Liver (tissue), 9 donors: ENCODE results near the gene CHCHD4. TPM values are rescaled to one million over a fixed set of nuclear protein-coding genes. Genes with fewer than 3 reads are reported as not detected.

ENCODE experiments used
- DNase-seq: peaks from one replicate; pipeline ENCODE4 v3.0.0-alpha.2; 2017; ENCODE audit warnings: low spot score
- H3K27ac ChIP-seq, 2 donors: one replicate each; pipeline ENCODE4 v1.7.0; 2013; ENCODE audit warnings: inconsistent platforms in 2 of 2, low read length in 2 of 2, control low read depth in 1 of 2, low read depth in 1 of 2, mild to moderate bottlenecking in 1 of 2
- H3K27me3 ChIP-seq, 4 donors: one replicate each; pipeline versions ENCODE4 v1.6.1 to v1.7.0; 2013; ENCODE audit warnings: low read length in 3 of 4, inconsistent platforms in 1 of 4, mild to moderate bottlenecking in 1 of 4, moderate library complexity in 1 of 4; ENCODE audit not compliant: control insufficient read depth in 4 of 4, insufficient read depth in 4 of 4
- H3K36me3 ChIP-seq, 4 donors: one replicate each; pipeline versions ENCODE4 v1.6.1 to v1.7.0; 2013; ENCODE audit warnings: low read length in 3 of 4, mild to moderate bottlenecking in 3 of 4, low read depth in 1 of 4, moderate library complexity in 1 of 4; ENCODE audit not compliant: control insufficient read depth in 4 of 4, insufficient read depth in 3 of 4
- H3K4me1 ChIP-seq, 4 donors: one replicate each; pipeline versions ENCODE4 v1.6.1 to v1.7.0; 2013; ENCODE audit warnings: low read length in 3 of 4, mild to moderate bottlenecking in 3 of 4, moderate library complexity in 1 of 4; ENCODE audit not compliant: control insufficient read depth in 4 of 4, insufficient read depth in 4 of 4
- H3K4me3 ChIP-seq, 3 donors: one replicate each; pipeline versions ENCODE4 v1.6.1 to v1.7.0; 2013; ENCODE audit warnings: low read length in 3 of 3, control low read depth in 1 of 3, low read depth in 1 of 3, mild to moderate bottlenecking in 1 of 3
- H3K9ac ChIP-seq, 2 donors: one replicate each; pipeline ENCODE4 v1.7.0; 2013; ENCODE audit warnings: low read length in 2 of 2, mild to moderate bottlenecking in 2 of 2, moderate library complexity in 2 of 2, control low read depth in 1 of 2, low read depth in 1 of 2
- H3K9me3 ChIP-seq, 4 donors: one replicate each; pipeline versions ENCODE4 v1.6.1 to v1.7.0; 2013; ENCODE audit warnings: low read length in 3 of 4; ENCODE audit not compliant: control insufficient read depth in 4 of 4
- ATF3 ChIP-seq: IDR thresholded peaks from 2 replicates; pipeline ENCODE4 v1.6.1; 2016; ENCODE audit warnings: antibody characterized with exemption
- CTCF ChIP-seq: fragments of 150-350 bp; IDR thresholded peaks from 2 replicates; pipeline ENCODE4 v1.5.1; 2017; ENCODE audit warnings: improper control_type of control experiment, low read depth, low read length; ENCODE audit not compliant: missing input control
- EGR1 ChIP-seq, 2 donors: IDR thresholded peaks; 2 replicates each; pipeline ENCODE4 v1.6.1; 2016 to 2018; ENCODE audit warnings: antibody characterized with exemption in 2 of 2, low read depth in 2 of 2
- FOXA1 ChIP-seq: IDR thresholded peaks from 2 replicates; pipeline ENCODE4 v1.6.1; 2016; ENCODE audit warnings: antibody characterized with exemption
- GABPA ChIP-seq, 2 donors: IDR thresholded peaks in 1 of 2; conservative IDR thresholded peaks in 1 of 2; 2 replicates each; pipeline ENCODE4 v1.6.1; 2016; ENCODE audit warnings: antibody characterized with exemption in 2 of 2, mild to moderate bottlenecking in 1 of 2, moderate library complexity in 1 of 2
- HNF4G ChIP-seq: IDR thresholded peaks from 2 replicates; pipeline ENCODE4 v1.6.1; 2016; ENCODE audit warnings: antibody characterized with exemption
- JUND ChIP-seq, 2 donors: IDR thresholded peaks; 2 replicates each; pipeline ENCODE4 v1.6.1; 2016; ENCODE audit warnings: antibody characterized with exemption in 2 of 2
- MAX ChIP-seq: IDR thresholded peaks from 2 replicates; pipeline ENCODE4 v1.6.1; 2016; ENCODE audit warnings: antibody characterized with exemption
- NR2F2 ChIP-seq: IDR thresholded peaks from 2 replicates; pipeline ENCODE4 v1.6.1; 2016; ENCODE audit warnings: antibody characterized with exemption
- RAD21 ChIP-seq, 2 donors: IDR thresholded peaks; 2 replicates each; pipeline ENCODE4 v1.6.1; 2016; ENCODE audit warnings: antibody characterized with exemption in 2 of 2, mild to moderate bottlenecking in 2 of 2
- REST ChIP-seq: IDR thresholded peaks from 2 replicates; pipeline ENCODE4 v1.6.1; 2016; ENCODE audit warnings: antibody characterized with exemption, mild to moderate bottlenecking
- RXRA ChIP-seq, 2 donors: IDR thresholded peaks; 2 replicates each; pipeline ENCODE4 v1.6.1; 2017 to 2018; ENCODE audit warnings: antibody characterized with exemption in 2 of 2, mild to moderate bottlenecking in 1 of 2
- SP1 ChIP-seq: IDR thresholded peaks from 2 replicates; pipeline ENCODE4 v1.6.1; 2018; ENCODE audit warnings: antibody characterized with exemption, mild to moderate bottlenecking
- TAF1 ChIP-seq: conservative IDR thresholded peaks from 2 replicates; pipeline ENCODE4 v1.6.1; 2016; ENCODE audit warnings: antibody characterized with exemption, mild to moderate bottlenecking
- YY1 ChIP-seq: IDR thresholded peaks from 2 replicates; pipeline ENCODE4 v1.6.1; 2016; ENCODE audit warnings: antibody characterized with exemption, mild to moderate bottlenecking
- WGBS: extraction: QIAGEN DNeasy Blood & Tissue Kit; methylation state at CpG from one replicate; pipeline ENCODE4 v1.1.7; 2013; 5-methylcytosine and 5-hydroxymethylcytosine counted together
- polyA plus RNA-seq, 2 donors: library from polyadenylated mRNA; stranded (reverse) in 1 of 2; unstranded in 1 of 2; fragments of 200-250 nt in 1 of 2; fragments of >200 nt in 1 of 2; fragmentation: Nextera tagmentation in 1 of 2; extraction: Ambion mirVana in 1 of 2; gene quantifications; one replicate each; pipeline versions ENCODE4 v1.2.1 to v1.2.3, GENCODE V29; 2013 to 2015
- total RNA-seq, 2 donors: library from RNA; depleted of rRNA; stranded (reverse); fragments of >200 nt; gene quantifications; one replicate each; pipeline ENCODE4 v1.2.3, GENCODE V29; 2014
- donor health status: healthy.
- donor health status: healthy.
- donor health status: healthy.
- donor health status: healthy.
- donor health status: healthy.

Gene CHCHD4
- total and polyA plus RNA-seq, 4 donors, result 7.0 to 11.3 (median 9.5) TPM

GRCh38 chr3:14124223-14124614, 451 bp downstream of the CHCHD4 start (continued):
- peak; percentile 78 for TF ChIP-seq MAX
- TF ChIP-seq TAF1, result no peak
- TF ChIP-seq ATF3, result no peak
- no peak for TF ChIP-seq EGR1 (IDR thresholded peaks at IDR 0.05; ENCODE audit: low read depth in 2 of 2)
- no peak for TF ChIP-seq YY1
- no peak for TF ChIP-seq REST
- no peak for TF ChIP-seq RAD21 (IDR thresholded peaks at IDR 0.05)
- no peak for TF ChIP-seq JUND (IDR thresholded peaks at IDR 0.05)

- no peaks in the 10 kb centered on the region for H3K9me3 ChIP-seq
- peak overlapping the region; percentile 82 to 87 (median 86) for H3K4me3 ChIP-seq
- peaks cover 0 to 5% (median 0%) of the 10 kb centered on the region in 4 donors for H3K36me3 ChIP-seq
- no peaks in the 10 kb centered on the region for H3K27me3 ChIP-seq
- peak overlapping the region; percentile 89 to 94 for H3K27ac ChIP-seq
- peaks cover 21 to 48% (median 36%) of the 10 kb centered on the region in 4 donors for H3K4me1 ChIP-seq
- TF ChIP-seq HNF4G, result no peak
- TF ChIP-seq SP1, result no peak
- TF ChIP-seq NR2F2, result no peak
- TF ChIP-seq REST, result no peak
- 57% methylated on average over 15 of the region's 15 CpGs for WGBS
- peak overlapping the region; percentile 43 to 83 for H3K9ac ChIP-seq
- no peak for DNase-seq
Measured at GRCh38 chr3:14123308-14124222, 1.1 kb downstream of the CHCHD4 start.

GRCh38 chr3:14122301-14122700, 2.4 kb downstream of the CHCHD4 start:
- 87% methylated on average over 3 of the region's 3 CpGs for WGBS
- DNase-seq, result peak; percentile 30
- H3K27ac ChIP-seq, result no peak overlapping the region
- H3K4me3 ChIP-seq, result no peak overlapping the region
- peaks cover 29 to 61% (median 47%) of the 10 kb centered on the region in 4 donors for H3K4me1 ChIP-seq
- no peak overlapping the region for H3K9ac ChIP-seq
- no peaks in the 10 kb centered on the region for H3K36me3 ChIP-seq
- H3K9me3 ChIP-seq, result no peaks in the 10 kb centered on the region
- H3K27me3 ChIP-seq, result no peaks in the 10 kb centered on the region
- TF ChIP-seq SP1 (no peak), MAX (no peak), CTCF (no peak), JUND (IDR thresholded peaks at IDR 0.05) (no peak), ATF3 (no peak), EGR1 (IDR thresholded peaks at IDR 0.05; ENCODE audit: low read depth in 2 of 2) (no peak), RXRA (IDR thresholded peaks at IDR 0.05) (no peak), GABPA (IDR thresholded peaks at IDR 0.05 in 1 of 2, conservative IDR thresholded peaks at IDR 0.05 in 1 of 2) (no peak), NR2F2 (no peak), FOXA1 (no peak)
